Measurements from ENCODE around the gene GMPS. TPM values are rescaled to one million over a fixed set of nuclear protein-coding genes. Genes with fewer than 3 reads are reported as not detected.

GMPS gene
- total RNA-seq, 1 experiment from 2014 or later: 136 TPM

- DNase-seq (ENCODE audit: low spot score) (no peak), ATAC-seq (no peak)
- peaks cover 18% of the 10 kb centered on the region for H3K9me3 Mint-ChIP-seq
- no peak for TF ChIP-seq ZNF512 (CRISPR knock-in tag; IDR thresholded peaks at IDR 0.05; ENCODE audit: borderline replicate concordance)
- no peak for TF ChIP-seq RORB (CRISPR knock-in tag; IDR thresholded peaks at IDR 0.05)
- TF ChIP-seq GABPB1 (CRISPR knock-in tag; IDR thresholded peaks at IDR 0.05): no peak
- no peak for TF ChIP-seq HMGXB4 (CRISPR knock-in tag; IDR thresholded peaks at IDR 0.05)
- no peak for TF ChIP-seq CDX4 (CRISPR knock-in tag; IDR thresholded peaks at IDR 0.05; ENCODE audit: borderline replicate concordance)
- TF ChIP-seq E2F1 (CRISPR knock-in tag; IDR thresholded peaks at IDR 0.05): no peak
- no peak for TF ChIP-seq SMAD4 (CRISPR knock-in tag; IDR thresholded peaks at IDR 0.05)
- no peak for TF ChIP-seq ZNF396 (CRISPR knock-in tag; IDR thresholded peaks at IDR 0.05; ENCODE audit: borderline replicate concordance)
- TF ChIP-seq E2F5 (CRISPR knock-in tag; IDR thresholded peaks at IDR 0.05): no peak
- TF ChIP-seq PREB (CRISPR knock-in tag; IDR thresholded peaks at IDR 0.05; ENCODE audit: borderline replicate concordance): no peak
- no peak for TF ChIP-seq TP53 (CRISPR knock-in tag; IDR thresholded peaks at IDR 0.05)
- no peak for TF ChIP-seq ZNF671 (CRISPR knock-in tag; IDR thresholded peaks at IDR 0.05)
- no peak for TF ChIP-seq ZNF138 (CRISPR knock-in tag; conservative IDR thresholded peaks at IDR 0.05)
- no peak for TF ChIP-seq MLX (CRISPR knock-in tag; IDR thresholded peaks at IDR 0.05)
- TF ChIP-seq NFYB (CRISPR knock-in tag; conservative IDR thresholded peaks at IDR 0.05; ENCODE audit: low read depth): no peak
- TF ChIP-seq CBFB (CRISPR knock-in tag; IDR thresholded peaks at IDR 0.05; ENCODE audit: low read depth): no peak
- no peak for TF ChIP-seq ZBTB21 (CRISPR knock-in tag; IDR thresholded peaks at IDR 0.05; ENCODE audit: borderline replicate concordance)
- no peaks in the 10 kb centered on the region; the same call in 1 of the 2 replicates for H3K27me3 Mint-ChIP-seq (ENCODE audit: low read depth)
- ChIA-PET POLR2A (interaction anchor here (0.6 kb wide), 1 partner anchor 10 kb away, joined by 3 read pairs; no protein-coding TSS in a partner anchor), CTCF (interaction anchor here (1.0 kb wide), 1 partner anchor 153 kb away, joined by 4 read pairs; the partner anchor contains the start of gene C3orf33)
- H3K4me3 Mint-ChIP-seq: no peak overlapping the region
- H3K27ac Mint-ChIP-seq: no peak overlapping the region
- H3K4me1 Mint-ChIP-seq: no peaks in the 10 kb centered on the region
- peaks cover 12% of the 10 kb centered on the region for H3K36me3 Mint-ChIP-seq
Observed at GRCh38 chr3:155958676-155959075, 88.2 kb downstream of the GMPS start.

- H3K9me3 Mint-ChIP-seq: peaks cover 18% of the 10 kb centered on the region
- no peak for TF ChIP-seq ZNF512 (CRISPR knock-in tag; IDR thresholded peaks at IDR 0.05; ENCODE audit: borderline replicate concordance)
- no peak for TF ChIP-seq ATF2 (CRISPR knock-in tag; IDR thresholded peaks at IDR 0.05; ENCODE audit: borderline replicate concordance, low read depth)
- no peak for TF ChIP-seq FOXJ3 (CRISPR knock-in tag; IDR thresholded peaks at IDR 0.05; ENCODE audit: borderline replicate concordance)
- no peak for TF ChIP-seq E2F5 (CRISPR knock-in tag; IDR thresholded peaks at IDR 0.05)
- no peak for TF ChIP-seq IRF1 (CRISPR knock-in tag; IDR thresholded peaks at IDR 0.05)
- TF ChIP-seq ESRRA (CRISPR knock-in tag; IDR thresholded peaks at IDR 0.05; ENCODE audit: borderline replicate concordance): no peak
Observed at GRCh38 chr3:155960060-155960459, 89.6 kb downstream of the GMPS start.

More at GRCh38 chr3:155960060-155960459, 89.6 kb downstream of the GMPS start:
- no peak overlapping the region for H3K27ac Mint-ChIP-seq
- DNase-seq (ENCODE audit: low spot score) (no peak), ATAC-seq (no peak)
- ChIA-PET CTCF (no interaction called here), POLR2A (no interaction called here)
- no peaks in the 10 kb centered on the region for H3K4me1 Mint-ChIP-seq
- H3K36me3 Mint-ChIP-seq: peaks cover 12% of the 10 kb centered on the region
- no peaks in the 10 kb centered on the region; the same call in 1 of the 2 replicates for H3K27me3 Mint-ChIP-seq (ENCODE audit: low read depth)
- H3K4me3 Mint-ChIP-seq: no peak overlapping the region
